Measurements from ENCODE around the gene NXPE2. TPM values are rescaled to one million over a fixed set of nuclear protein-coding genes. Genes with fewer than 3 reads are reported as not detected.

The NXPE2 gene
- total and polyA plus RNA-seq, 2 of the 8 experiments (the other 6 are each of a cell fraction or from before 2014, with no cell fraction given) = not detected

DNA sequence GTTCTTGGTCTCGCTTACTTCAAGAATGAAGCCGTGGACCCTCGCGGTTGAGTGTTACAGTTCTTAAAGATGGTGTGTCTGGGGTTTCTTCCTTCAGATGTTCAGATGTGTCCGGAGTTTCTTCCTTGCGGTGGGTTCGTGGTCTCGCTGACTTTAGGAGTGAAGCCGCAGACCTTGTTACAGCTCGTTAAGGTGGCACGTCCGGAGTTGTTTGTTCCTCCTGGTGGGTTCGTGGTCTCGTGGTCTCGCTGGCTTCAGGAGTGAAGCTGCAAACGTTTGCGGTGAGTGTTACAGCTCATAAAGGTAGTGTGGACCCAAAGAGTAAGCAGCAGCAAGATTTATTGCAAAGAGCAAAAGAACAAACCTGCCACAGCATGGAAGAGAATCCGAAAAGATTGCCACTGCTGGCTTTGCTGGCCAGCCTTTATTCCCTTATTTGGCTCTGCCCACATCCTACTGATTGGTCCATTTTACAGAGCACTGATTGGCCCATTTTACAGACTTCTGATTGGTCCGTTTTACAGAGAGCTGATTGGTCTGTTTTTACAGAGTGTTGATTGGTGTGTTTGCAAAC is 27.1 kb upstream of the NXPE2 start (continued):
- TF ChIP-seq, protein P1, sequence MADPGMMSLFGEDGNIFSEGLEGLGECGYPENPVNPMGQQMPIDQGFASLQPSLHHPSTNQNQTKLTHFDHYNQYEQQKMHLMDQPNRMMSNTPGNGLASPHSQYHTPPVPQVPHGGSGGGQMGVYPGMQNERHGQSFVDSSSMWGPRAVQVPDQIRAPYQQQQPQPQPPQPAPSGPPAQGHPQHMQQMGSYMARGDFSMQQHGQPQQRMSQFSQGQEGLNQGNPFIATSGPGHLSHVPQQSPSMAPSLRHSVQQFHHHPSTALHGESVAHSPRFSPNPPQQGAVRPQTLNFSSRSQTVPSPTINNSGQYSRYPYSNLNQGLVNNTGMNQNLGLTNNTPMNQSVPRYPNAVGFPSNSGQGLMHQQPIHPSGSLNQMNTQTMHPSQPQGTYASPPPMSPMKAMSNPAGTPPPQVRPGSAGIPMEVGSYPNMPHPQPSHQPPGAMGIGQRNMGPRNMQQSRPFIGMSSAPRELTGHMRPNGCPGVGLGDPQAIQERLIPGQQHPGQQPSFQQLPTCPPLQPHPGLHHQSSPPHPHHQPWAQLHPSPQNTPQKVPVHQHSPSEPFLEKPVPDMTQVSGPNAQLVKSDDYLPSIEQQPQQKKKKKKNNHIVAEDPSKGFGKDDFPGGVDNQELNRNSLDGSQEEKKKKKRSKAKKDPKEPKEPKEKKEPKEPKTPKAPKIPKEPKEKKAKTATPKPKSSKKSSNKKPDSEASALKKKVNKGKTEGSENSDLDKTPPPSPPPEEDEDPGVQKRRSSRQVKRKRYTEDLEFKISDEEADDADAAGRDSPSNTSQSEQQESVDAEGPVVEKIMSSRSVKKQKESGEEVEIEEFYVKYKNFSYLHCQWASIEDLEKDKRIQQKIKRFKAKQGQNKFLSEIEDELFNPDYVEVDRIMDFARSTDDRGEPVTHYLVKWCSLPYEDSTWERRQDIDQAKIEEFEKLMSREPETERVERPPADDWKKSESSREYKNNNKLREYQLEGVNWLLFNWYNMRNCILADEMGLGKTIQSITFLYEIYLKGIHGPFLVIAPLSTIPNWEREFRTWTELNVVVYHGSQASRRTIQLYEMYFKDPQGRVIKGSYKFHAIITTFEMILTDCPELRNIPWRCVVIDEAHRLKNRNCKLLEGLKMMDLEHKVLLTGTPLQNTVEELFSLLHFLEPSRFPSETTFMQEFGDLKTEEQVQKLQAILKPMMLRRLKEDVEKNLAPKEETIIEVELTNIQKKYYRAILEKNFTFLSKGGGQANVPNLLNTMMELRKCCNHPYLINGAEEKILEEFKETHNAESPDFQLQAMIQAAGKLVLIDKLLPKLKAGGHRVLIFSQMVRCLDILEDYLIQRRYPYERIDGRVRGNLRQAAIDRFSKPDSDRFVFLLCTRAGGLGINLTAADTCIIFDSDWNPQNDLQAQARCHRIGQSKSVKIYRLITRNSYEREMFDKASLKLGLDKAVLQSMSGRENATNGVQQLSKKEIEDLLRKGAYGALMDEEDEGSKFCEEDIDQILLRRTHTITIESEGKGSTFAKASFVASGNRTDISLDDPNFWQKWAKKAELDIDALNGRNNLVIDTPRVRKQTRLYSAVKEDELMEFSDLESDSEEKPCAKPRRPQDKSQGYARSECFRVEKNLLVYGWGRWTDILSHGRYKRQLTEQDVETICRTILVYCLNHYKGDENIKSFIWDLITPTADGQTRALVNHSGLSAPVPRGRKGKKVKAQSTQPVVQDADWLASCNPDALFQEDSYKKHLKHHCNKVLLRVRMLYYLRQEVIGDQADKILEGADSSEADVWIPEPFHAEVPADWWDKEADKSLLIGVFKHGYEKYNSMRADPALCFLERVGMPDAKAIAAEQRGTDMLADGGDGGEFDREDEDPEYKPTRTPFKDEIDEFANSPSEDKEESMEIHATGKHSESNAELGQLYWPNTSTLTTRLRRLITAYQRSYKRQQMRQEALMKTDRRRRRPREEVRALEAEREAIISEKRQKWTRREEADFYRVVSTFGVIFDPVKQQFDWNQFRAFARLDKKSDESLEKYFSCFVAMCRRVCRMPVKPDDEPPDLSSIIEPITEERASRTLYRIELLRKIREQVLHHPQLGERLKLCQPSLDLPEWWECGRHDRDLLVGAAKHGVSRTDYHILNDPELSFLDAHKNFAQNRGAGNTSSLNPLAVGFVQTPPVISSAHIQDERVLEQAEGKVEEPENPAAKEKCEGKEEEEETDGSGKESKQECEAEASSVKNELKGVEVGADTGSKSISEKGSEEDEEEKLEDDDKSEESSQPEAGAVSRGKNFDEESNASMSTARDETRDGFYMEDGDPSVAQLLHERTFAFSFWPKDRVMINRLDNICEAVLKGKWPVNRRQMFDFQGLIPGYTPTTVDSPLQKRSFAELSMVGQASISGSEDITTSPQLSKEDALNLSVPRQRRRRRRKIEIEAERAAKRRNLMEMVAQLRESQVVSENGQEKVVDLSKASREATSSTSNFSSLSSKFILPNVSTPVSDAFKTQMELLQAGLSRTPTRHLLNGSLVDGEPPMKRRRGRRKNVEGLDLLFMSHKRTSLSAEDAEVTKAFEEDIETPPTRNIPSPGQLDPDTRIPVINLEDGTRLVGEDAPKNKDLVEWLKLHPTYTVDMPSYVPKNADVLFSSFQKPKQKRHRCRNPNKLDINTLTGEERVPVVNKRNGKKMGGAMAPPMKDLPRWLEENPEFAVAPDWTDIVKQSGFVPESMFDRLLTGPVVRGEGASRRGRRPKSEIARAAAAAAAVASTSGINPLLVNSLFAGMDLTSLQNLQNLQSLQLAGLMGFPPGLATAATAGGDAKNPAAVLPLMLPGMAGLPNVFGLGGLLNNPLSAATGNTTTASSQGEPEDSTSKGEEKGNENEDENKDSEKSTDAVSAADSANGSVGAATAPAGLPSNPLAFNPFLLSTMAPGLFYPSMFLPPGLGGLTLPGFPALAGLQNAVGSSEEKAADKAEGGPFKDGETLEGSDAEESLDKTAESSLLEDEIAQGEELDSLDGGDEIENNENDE (IDR thresholded peaks at IDR 0.05; ENCODE audit: insufficient replicate concordance, low read length) = no peak
- TF ChIP-seq SRF (IDR thresholded peaks at IDR 0.05; ENCODE audit: low read depth, low read length) = no peak
- no peak for TF ChIP-seq RAD21 (IDR thresholded peaks at IDR 0.05 in 1 of 2, conservative IDR thresholded peaks at IDR 0.05 in 1 of 2; ENCODE audit: low read depth in 2 of 2, low read length in 2 of 2)
- TF ChIP-seq POLR2A (IDR thresholded peaks at IDR 0.05; ENCODE audit: control extremely low read depth in 1 of 2, low read depth in 2 of 2, low read length in 2 of 2) = no peak
- no peak for TF ChIP-seq BACH1 (IDR thresholded peaks at IDR 0.05; ENCODE audit: low read length)
- TF ChIP-seq RXRA (IDR thresholded peaks at IDR 0.05; ENCODE audit: insufficient read depth, low read depth, low read length) = no peak
- no peak for TF ChIP-seq CHD2 (IDR thresholded peaks at IDR 0.05; ENCODE audit: low read length)
- no peak for TF ChIP-seq PHF8 (conservative IDR thresholded peaks at IDR 0.05; ENCODE audit: low read depth, low read length)
- TF ChIP-seq BCL11A (IDR thresholded peaks at IDR 0.05; ENCODE audit: low read depth in 2 of 2, low read length in 2 of 2) = no peak
- TF ChIP-seq SAP30 (IDR thresholded peaks at IDR 0.05; ENCODE audit: insufficient read depth, insufficient replicate concordance, low read length) = no peak
